Measurements from ENCODE around the gene PAPSS2. TPM values are rescaled to one million over a fixed set of nuclear protein-coding genes. Genes with fewer than 3 reads are reported as not detected.
"Not testable (repeated sequence)": the region's sequence is repeated elsewhere in the genome, so short reads cannot be mapped to it uniquely, and the experiment has no call there.

The PAPSS2 gene
- polyA plus RNA-seq, 1 donor, result 46.0 TPM

DNA sequence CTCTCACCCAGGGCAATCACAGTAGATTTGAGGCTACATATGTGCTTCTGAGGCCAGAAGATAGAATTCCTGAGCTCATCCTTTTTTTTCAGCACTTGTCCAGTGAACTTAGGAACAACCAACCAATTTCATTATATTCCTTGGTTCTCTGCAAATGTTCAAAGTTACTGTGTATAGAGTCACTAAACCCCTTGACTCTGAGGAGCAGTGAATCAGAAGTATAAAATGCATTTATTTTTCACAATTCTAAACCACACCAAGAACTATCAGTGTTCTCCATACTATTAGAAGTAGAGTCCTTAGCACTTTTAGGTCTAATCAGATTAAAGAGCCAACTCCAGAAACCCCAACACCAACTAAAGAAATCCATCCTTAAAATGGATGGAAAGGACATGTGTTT, 19.6 kb upstream of the PAPSS2 start:
- no peak overlapping the region for H3K4me3 ChIP-seq (ENCODE audit: low read length)

DNA sequence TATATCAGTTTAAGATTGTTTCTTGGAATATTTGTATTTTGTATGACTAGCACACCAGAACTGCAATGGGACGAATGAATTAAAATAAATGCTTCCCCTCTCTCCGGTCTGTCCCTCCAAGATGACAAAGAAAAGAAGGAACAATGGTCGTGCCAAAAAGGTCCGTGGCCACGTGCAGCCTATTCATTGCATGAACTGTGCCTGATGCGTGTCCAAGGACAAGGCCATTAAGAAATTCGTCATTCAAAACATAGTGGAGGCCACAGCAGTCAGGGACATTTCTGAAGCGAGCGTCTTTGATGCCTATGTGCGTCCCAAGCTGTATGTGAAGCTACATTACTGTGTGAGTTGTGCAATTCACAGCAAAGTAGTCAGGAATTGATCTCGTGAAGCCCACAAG, 17.2 kb upstream of the PAPSS2 start:
- no peaks in the 10 kb centered on the region for H3K9me3 ChIP-seq (ENCODE audit: control insufficient read depth, low read depth, low read length)
- DNase-seq, result no peak
- 100% methylated on average over 1 of the region's 11 CpGs for WGBS (ENCODE audit: insufficient coverage, low lambda C conversion rate)
- H3K27me3 ChIP-seq (ENCODE audit: control insufficient read depth, insufficient read depth, low read length), result no peaks in the 10 kb centered on the region
- no peak overlapping the region for H3K27ac ChIP-seq (ENCODE audit: low read length)
- H3K36me3 ChIP-seq (ENCODE audit: control insufficient read depth, insufficient read depth, low read length), result no peaks in the 10 kb centered on the region
- H3K4me3 ChIP-seq (ENCODE audit: low read length), result no peak overlapping the region
- H3K4me1 ChIP-seq (ENCODE audit: control insufficient read depth, insufficient read depth, low read length), result peaks cover 6% of the 10 kb centered on the region

More for the DNA sequence above, 19.6 kb upstream of the PAPSS2 start:
- DNase-seq, result no peak
- Histone ChIP-seq H3K9me3 (ENCODE audit: control insufficient read depth, low read depth, low read length) (no peaks in the 10 kb centered on the region), H3K4me1 (ENCODE audit: control insufficient read depth, insufficient read depth, low read length) (peaks cover 6% of the 10 kb centered on the region), H3K27ac (ENCODE audit: low read length) (peak overlapping the region; percentile 6), H3K36me3 (ENCODE audit: control insufficient read depth, insufficient read depth, low read length) (no peaks in the 10 kb centered on the region), H3K27me3 (ENCODE audit: control insufficient read depth, insufficient read depth, low read length) (no peaks in the 10 kb centered on the region)

DNA sequence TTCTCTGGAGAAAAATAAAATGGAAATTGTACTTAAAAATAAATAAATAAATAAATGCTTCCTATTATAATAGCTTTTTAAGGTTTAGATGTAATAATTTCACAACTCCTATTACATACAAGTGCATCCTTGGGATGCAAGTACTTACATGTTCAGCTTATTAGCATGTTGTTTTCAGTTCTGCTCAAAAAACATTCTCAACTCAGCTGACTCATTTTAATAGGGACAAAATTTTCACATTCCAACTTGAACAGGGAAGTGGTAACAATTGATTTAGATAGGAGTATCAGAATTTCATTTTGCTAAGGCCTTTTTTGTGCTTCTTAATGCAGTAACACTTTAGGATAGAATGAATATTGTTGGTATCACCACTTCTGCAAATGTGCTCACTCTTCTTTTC, 16.7 kb upstream of the PAPSS2 start:
- Histone ChIP-seq H3K36me3 (ENCODE audit: control insufficient read depth, insufficient read depth, low read length) (no peaks in the 10 kb centered on the region), H3K27me3 (ENCODE audit: control insufficient read depth, insufficient read depth, low read length) (no peaks in the 10 kb centered on the region), H3K4me1 (ENCODE audit: control insufficient read depth, insufficient read depth, low read length) (peaks cover 6% of the 10 kb centered on the region), H3K4me3 (ENCODE audit: low read length) (no peak overlapping the region), H3K27ac (ENCODE audit: low read length) (no peak overlapping the region), H3K9me3 (ENCODE audit: control insufficient read depth, low read depth, low read length) (no peaks in the 10 kb centered on the region)
- DNase-seq, result no peak

DNA sequence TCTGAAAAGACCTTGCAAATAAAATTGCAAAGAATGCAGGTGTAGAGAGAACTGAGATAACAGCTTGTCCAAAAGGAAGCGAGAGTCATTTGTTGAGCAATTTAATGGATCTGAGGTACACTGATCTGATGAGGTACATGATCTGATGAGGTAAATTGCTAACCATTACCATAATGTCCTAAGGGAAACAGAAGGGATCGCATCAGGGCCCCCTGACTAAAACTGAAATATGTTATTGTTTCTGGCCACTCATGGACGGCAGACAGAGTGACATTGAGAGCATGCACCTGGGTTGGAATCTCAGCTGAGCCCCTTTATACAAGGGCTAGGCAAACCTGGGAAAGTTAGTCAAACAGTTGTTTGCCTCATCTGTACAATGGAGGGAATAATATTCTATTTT, 15.8 kb upstream of the PAPSS2 start:
- H3K27me3 ChIP-seq (ENCODE audit: control insufficient read depth, insufficient read depth, low read length), result no peaks in the 10 kb centered on the region
- WGBS (ENCODE audit: insufficient coverage, low lambda C conversion rate), result no CpG with 5 or more reads among the region's 3 CpGs

GRCh38 chr10:87644500-87644899, 15.2 kb upstream of the PAPSS2 start:
- not testable (repeated sequence) for H3K9me3 ChIP-seq (ENCODE audit: control insufficient read depth, low read depth, low read length); H3K27ac ChIP-seq (ENCODE audit: low read length); H3K4me1 ChIP-seq (ENCODE audit: control insufficient read depth, insufficient read depth, low read length); H3K4me3 ChIP-seq (ENCODE audit: low read length); DNase-seq; H3K36me3 ChIP-seq (ENCODE audit: control insufficient read depth, insufficient read depth, low read length); H3K27me3 ChIP-seq (ENCODE audit: control insufficient read depth, insufficient read depth, low read length)
- WGBS (ENCODE audit: insufficient coverage, low lambda C conversion rate), result no CpG with 5 or more reads among the region's 3 CpGs

More for the DNA sequence above, 15.8 kb upstream of the PAPSS2 start:
- Histone ChIP-seq H3K4me1 (ENCODE audit: control insufficient read depth, insufficient read depth, low read length) (peaks cover 6% of the 10 kb centered on the region), H3K4me3 (ENCODE audit: low read length) (no peak overlapping the region), H3K27ac (ENCODE audit: low read length) (no peak overlapping the region), H3K36me3 (ENCODE audit: control insufficient read depth, insufficient read depth, low read length) (no peaks in the 10 kb centered on the region), H3K9me3 (ENCODE audit: control insufficient read depth, low read depth, low read length) (no peaks in the 10 kb centered on the region)
- no peak for DNase-seq

GRCh38 chr10:87646192-87646909, 13.3 kb upstream of the PAPSS2 start:
- Histone ChIP-seq H3K27ac (ENCODE audit: low read length) (peak overlapping the region; percentile 66), H3K9me3 (ENCODE audit: control insufficient read depth, low read depth, low read length) (no peaks in the 10 kb centered on the region), H3K36me3 (ENCODE audit: control insufficient read depth, insufficient read depth, low read length) (no peaks in the 10 kb centered on the region), H3K27me3 (ENCODE audit: control insufficient read depth, insufficient read depth, low read length) (no peaks in the 10 kb centered on the region), H3K4me1 (ENCODE audit: control insufficient read depth, insufficient read depth, low read length) (peaks cover 3% of the 10 kb centered on the region), H3K4me3 (ENCODE audit: low read length) (no peak overlapping the region)
- WGBS (ENCODE audit: insufficient coverage, low lambda C conversion rate), result 100% methylated on average over 1 of the region's 4 CpGs
- no peak for DNase-seq

GRCh38 chr10:87646935-87647334, 12.7 kb upstream of the PAPSS2 start:
- WGBS (ENCODE audit: insufficient coverage, low lambda C conversion rate), result no CpG with 5 or more reads among the region's 2 CpGs
- Histone ChIP-seq H3K27me3 (ENCODE audit: control insufficient read depth, insufficient read depth, low read length) (no peaks in the 10 kb centered on the region), H3K4me1 (ENCODE audit: control insufficient read depth, insufficient read depth, low read length) (peaks cover 3% of the 10 kb centered on the region), H3K27ac (ENCODE audit: low read length) (peak overlapping the region; percentile 66), H3K36me3 (ENCODE audit: control insufficient read depth, insufficient read depth, low read length) (no peaks in the 10 kb centered on the region), H3K4me3 (ENCODE audit: low read length) (no peak overlapping the region), H3K9me3 (ENCODE audit: control insufficient read depth, low read depth, low read length) (no peaks in the 10 kb centered on the region)
- no peak for DNase-seq

DNA sequence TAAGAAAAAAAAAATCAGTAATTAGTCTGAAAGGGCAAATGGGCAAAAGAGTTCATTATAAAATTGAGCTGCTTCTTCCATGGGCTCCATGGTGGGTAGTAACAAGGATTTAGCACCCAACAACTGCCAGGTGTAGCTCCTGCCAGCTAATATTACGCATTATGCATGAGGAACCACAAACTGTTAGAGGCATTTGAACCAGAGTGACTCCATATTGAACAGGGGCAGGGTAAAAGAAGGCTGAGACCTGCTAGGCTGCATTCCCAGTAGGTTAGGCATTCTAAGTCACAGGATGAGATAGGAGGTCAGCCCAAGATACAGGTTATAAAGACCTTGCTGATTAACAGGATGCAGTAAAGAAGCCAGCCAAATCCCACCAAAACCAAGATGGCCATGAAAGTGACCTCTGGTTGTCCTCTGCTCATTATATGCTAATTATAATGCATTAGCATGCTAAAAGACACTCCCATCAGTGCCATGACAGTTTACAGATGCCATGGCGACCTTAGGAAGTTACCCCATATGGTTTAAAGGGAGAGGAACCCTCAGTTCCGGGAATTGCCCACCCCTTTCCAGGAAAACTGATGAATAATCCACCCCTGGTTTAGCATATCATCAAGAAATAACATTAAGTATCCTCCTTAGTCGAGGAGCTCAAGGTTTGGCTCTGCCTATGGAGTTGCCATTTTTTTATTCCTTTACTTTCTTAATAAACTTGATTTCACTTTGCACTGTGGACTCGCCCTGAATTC, 8.7 kb upstream of the PAPSS2 start:
- H3K4me1 ChIP-seq (ENCODE audit: control insufficient read depth, insufficient read depth, low read length), result peaks cover 3% of the 10 kb centered on the region
- no peaks in the 10 kb centered on the region for H3K36me3 ChIP-seq (ENCODE audit: control insufficient read depth, insufficient read depth, low read length)
- H3K4me3 ChIP-seq (ENCODE audit: low read length), result no peak overlapping the region
- H3K27me3 ChIP-seq (ENCODE audit: control insufficient read depth, insufficient read depth, low read length), result no peaks in the 10 kb centered on the region
- H3K27ac ChIP-seq (ENCODE audit: low read length), result no peak overlapping the region
- H3K9me3 ChIP-seq (ENCODE audit: control insufficient read depth, low read depth, low read length), result no peaks in the 10 kb centered on the region
- DNase-seq, result no peak
- WGBS (ENCODE audit: insufficient coverage, low lambda C conversion rate), result 84% methylated on average over 3 of the region's 5 CpGs

- H3K27ac ChIP-seq (ENCODE audit: low read length), result no peak overlapping the region
- H3K9me3 ChIP-seq (ENCODE audit: control insufficient read depth, low read depth, low read length), result no peaks in the 10 kb centered on the region
- peaks cover 3% of the 10 kb centered on the region for H3K4me1 ChIP-seq (ENCODE audit: control insufficient read depth, insufficient read depth, low read length)
- H3K27me3 ChIP-seq (ENCODE audit: control insufficient read depth, insufficient read depth, low read length), result no peaks in the 10 kb centered on the region
- WGBS (ENCODE audit: insufficient coverage, low lambda C conversion rate), result 81% methylated on average over 4 of the region's 6 CpGs
- no peaks in the 10 kb centered on the region for H3K36me3 ChIP-seq (ENCODE audit: control insufficient read depth, insufficient read depth, low read length)
- no peak overlapping the region for H3K4me3 ChIP-seq (ENCODE audit: low read length)
- no peak for DNase-seq
Measured at GRCh38 chr10:87651801-87652200, 7.9 kb upstream of the PAPSS2 start.

DNA sequence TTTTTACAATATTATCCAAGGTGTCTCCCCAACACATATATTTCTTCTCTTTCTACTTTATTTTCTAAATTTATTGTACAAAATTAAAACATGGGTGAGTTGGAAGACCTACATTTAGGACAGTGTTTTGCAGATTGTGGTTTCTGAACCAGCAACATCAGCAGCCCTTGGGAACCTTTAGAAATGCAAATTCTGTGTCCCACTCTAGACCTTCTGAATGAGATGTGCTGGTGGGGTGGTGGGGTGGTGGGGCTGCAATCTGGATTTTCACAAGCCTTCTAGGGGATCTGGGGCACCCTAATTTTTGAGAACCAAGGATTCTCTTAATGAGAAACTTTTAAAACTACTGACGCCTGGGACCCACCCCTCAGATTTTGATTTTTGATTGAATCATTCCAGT, 7.4 kb upstream of the PAPSS2 start:
- Histone ChIP-seq H3K4me3 (ENCODE audit: low read length) (no peak overlapping the region), H3K27ac (ENCODE audit: low read length) (no peak overlapping the region), H3K4me1 (ENCODE audit: control insufficient read depth, insufficient read depth, low read length) (no peaks in the 10 kb centered on the region), H3K9me3 (ENCODE audit: control insufficient read depth, low read depth, low read length) (no peaks in the 10 kb centered on the region), H3K36me3 (ENCODE audit: control insufficient read depth, insufficient read depth, low read length) (no peaks in the 10 kb centered on the region), H3K27me3 (ENCODE audit: control insufficient read depth, insufficient read depth, low read length) (no peaks in the 10 kb centered on the region)
- no CpG with 5 or more reads among the region's 1 CpG for WGBS (ENCODE audit: insufficient coverage, low lambda C conversion rate)
- DNase-seq, result no peak

- Histone ChIP-seq H3K27ac (ENCODE audit: low read length) (no peak overlapping the region), H3K27me3 (ENCODE audit: control insufficient read depth, insufficient read depth, low read length) (no peaks in the 10 kb centered on the region), H3K9me3 (ENCODE audit: control insufficient read depth, low read depth, low read length) (no peaks in the 10 kb centered on the region), H3K4me1 (ENCODE audit: control insufficient read depth, insufficient read depth, low read length) (peaks cover 1% of the 10 kb centered on the region), H3K36me3 (ENCODE audit: control insufficient read depth, insufficient read depth, low read length) (no peaks in the 10 kb centered on the region), H3K4me3 (ENCODE audit: low read length) (no peak overlapping the region)
- no CpG with 5 or more reads among the region's 1 CpG for WGBS (ENCODE audit: insufficient coverage, low lambda C conversion rate)
- no peak for DNase-seq
Measured at GRCh38 chr10:87654212-87654611, 5.5 kb upstream of the PAPSS2 start.

All from large intestine (tissue), 3 donors.